ENCODE data around the gene TBCA. TPM values are rescaled to one million over a fixed set of nuclear protein-coding genes. Genes with fewer than 3 reads are reported as not detected.

TBCA gene
- total and polyA plus RNA-seq, 2 of the 13 experiments (the other 11 are each of a cell fraction or from before 2014, with no cell fraction given) = 93.8 to 309 TPM

DNA sequence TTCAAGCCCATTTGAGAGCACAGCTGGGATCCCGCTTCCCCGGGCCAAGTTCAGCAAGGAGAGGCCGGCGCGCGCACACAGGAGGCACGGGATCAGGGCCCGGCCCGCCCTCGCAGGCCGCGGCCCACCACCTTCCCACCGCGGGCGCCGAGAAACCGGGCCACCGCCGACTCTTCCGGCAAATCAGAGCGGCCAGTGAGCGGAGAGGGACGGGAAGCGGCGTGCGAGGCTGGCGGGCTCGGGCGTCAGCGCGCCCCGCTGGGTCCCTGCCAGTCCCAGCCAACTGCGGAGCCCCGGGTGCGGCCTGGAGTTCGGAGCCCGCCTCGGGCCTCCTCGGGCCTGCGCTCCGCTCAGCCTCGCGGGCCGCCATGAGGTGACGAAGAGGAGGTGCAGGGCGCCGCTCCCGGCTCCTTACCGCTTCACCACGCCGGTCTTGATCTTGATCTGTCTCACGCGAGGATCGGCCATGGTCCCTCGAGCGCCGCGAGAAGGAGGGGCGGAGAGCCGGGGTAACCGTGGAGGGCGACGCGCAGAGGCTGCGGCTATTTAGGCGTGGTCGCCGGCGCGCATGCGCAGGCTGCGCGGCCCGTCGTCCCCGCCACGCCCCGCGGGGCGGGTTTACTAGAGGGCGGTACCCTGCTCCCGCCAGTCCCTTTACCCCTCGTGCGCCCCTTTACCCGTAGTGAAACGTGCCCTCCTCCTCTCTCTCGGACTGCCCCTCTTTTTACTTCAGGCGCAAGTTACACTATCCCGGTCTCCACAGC lies at the start of gene TBCA (continued):
- TF ChIP-seq, protein P1, sequence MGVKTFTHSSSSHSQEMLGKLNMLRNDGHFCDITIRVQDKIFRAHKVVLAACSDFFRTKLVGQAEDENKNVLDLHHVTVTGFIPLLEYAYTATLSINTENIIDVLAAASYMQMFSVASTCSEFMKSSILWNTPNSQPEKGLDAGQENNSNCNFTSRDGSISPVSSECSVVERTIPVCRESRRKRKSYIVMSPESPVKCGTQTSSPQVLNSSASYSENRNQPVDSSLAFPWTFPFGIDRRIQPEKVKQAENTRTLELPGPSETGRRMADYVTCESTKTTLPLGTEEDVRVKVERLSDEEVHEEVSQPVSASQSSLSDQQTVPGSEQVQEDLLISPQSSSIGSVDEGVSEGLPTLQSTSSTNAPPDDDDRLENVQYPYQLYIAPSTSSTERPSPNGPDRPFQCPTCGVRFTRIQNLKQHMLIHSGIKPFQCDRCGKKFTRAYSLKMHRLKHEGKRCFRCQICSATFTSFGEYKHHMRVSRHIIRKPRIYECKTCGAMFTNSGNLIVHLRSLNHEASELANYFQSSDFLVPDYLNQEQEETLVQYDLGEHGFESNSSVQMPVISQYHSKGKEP (CRISPR knock-in tag; IDR thresholded peaks at IDR 0.05) = no peak; the same call in 1 of the 2 replicates
- TF ChIP-seq, protein P2, sequence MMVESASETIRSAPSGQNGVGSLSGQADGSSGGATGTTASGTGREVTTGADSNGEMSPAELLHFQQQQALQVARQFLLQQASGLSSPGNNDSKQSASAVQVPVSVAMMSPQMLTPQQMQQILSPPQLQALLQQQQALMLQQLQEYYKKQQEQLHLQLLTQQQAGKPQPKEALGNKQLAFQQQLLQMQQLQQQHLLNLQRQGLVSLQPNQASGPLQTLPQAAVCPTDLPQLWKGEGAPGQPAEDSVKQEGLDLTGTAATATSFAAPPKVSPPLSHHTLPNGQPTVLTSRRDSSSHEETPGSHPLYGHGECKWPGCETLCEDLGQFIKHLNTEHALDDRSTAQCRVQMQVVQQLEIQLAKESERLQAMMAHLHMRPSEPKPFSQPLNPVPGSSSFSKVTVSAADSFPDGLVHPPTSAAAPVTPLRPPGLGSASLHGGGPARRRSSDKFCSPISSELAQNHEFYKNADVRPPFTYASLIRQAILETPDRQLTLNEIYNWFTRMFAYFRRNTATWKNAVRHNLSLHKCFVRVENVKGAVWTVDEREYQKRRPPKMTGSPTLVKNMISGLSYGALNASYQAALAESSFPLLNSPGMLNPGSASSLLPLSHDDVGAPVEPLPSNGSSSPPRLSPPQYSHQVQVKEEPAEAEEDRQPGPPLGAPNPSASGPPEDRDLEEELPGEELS (CRISPR knock-in tag; IDR thresholded peaks at IDR 0.05) = peak; percentile 48; the same call in 1 of the 2 replicates
- TF ChIP-seq, protein P3, sequence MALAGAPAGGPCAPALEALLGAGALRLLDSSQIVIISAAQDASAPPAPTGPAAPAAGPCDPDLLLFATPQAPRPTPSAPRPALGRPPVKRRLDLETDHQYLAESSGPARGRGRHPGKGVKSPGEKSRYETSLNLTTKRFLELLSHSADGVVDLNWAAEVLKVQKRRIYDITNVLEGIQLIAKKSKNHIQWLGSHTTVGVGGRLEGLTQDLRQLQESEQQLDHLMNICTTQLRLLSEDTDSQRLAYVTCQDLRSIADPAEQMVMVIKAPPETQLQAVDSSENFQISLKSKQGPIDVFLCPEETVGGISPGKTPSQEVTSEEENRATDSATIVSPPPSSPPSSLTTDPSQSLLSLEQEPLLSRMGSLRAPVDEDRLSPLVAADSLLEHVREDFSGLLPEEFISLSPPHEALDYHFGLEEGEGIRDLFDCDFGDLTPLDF (CRISPR knock-in tag; IDR thresholded peaks at IDR 0.05) = peak; percentile 73; the same call in 1 of the 2 replicates
- peak; percentile 18 for TF ChIP-seq GATAD1 (CRISPR knock-in tag; IDR thresholded peaks at IDR 0.05)
- TF ChIP-seq, protein P4, sequence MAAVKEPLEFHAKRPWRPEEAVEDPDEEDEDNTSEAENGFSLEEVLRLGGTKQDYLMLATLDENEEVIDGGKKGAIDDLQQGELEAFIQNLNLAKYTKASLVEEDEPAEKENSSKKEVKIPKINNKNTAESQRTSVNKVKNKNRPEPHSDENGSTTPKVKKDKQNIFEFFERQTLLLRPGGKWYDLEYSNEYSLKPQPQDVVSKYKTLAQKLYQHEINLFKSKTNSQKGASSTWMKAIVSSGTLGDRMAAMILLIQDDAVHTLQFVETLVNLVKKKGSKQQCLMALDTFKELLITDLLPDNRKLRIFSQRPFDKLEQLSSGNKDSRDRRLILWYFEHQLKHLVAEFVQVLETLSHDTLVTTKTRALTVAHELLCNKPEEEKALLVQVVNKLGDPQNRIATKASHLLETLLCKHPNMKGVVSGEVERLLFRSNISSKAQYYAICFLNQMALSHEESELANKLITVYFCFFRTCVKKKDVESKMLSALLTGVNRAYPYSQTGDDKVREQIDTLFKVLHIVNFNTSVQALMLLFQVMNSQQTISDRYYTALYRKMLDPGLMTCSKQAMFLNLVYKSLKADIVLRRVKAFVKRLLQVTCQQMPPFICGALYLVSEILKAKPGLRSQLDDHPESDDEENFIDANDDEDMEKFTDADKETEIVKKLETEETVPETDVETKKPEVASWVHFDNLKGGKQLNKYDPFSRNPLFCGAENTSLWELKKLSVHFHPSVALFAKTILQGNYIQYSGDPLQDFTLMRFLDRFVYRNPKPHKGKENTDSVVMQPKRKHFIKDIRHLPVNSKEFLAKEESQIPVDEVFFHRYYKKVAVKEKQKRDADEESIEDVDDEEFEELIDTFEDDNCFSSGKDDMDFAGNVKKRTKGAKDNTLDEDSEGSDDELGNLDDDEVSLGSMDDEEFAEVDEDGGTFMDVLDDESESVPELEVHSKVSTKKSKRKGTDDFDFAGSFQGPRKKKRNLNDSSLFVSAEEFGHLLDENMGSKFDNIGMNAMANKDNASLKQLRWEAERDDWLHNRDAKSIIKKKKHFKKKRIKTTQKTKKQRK (IDR thresholded peaks at IDR 0.05; ENCODE audit: low read length) = no peak
- no peak for TF ChIP-seq HOXA7 (CRISPR knock-in tag; IDR thresholded peaks at IDR 0.05)
- TF ChIP-seq ZNF501 (CRISPR knock-in tag; IDR thresholded peaks at IDR 0.05) = peak; percentile 95
- TF ChIP-seq, protein P5, sequence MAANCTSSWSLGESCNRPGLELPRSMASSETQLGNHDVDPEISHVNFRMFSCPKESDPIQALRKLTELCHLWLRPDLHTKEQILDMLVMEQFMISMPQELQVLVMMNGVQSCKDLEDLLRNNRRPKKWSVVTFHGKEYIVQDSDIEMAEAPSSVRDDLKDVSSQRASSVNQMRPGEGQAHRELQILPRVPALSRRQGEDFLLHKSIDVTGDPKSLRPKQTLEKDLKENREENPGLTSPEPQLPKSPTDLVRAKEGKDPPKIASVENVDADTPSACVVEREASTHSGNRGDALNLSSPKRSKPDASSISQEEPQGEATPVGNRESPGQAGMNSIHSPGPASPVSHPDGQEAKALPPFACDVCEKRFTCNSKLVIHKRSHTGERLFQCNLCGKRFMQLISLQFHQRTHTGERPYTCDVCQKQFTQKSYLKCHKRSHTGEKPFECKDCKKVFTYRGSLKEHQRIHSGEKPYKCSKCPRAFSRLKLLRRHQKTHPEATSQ (CRISPR knock-in tag; IDR thresholded peaks at IDR 0.05; ENCODE audit: borderline replicate concordance) = no peak
- TF ChIP-seq, protein P6, sequence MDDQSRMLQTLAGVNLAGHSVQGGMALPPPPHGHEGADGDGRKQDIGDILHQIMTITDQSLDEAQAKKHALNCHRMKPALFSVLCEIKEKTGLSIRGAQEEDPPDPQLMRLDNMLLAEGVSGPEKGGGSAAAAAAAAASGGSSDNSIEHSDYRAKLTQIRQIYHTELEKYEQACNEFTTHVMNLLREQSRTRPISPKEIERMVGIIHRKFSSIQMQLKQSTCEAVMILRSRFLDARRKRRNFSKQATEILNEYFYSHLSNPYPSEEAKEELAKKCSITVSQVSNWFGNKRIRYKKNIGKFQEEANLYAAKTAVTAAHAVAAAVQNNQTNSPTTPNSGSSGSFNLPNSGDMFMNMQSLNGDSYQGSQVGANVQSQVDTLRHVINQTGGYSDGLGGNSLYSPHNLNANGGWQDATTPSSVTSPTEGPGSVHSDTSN (CRISPR knock-in tag; IDR thresholded peaks at IDR 0.05; ENCODE audit: borderline replicate concordance) = no peak
- TF ChIP-seq, protein P7, sequence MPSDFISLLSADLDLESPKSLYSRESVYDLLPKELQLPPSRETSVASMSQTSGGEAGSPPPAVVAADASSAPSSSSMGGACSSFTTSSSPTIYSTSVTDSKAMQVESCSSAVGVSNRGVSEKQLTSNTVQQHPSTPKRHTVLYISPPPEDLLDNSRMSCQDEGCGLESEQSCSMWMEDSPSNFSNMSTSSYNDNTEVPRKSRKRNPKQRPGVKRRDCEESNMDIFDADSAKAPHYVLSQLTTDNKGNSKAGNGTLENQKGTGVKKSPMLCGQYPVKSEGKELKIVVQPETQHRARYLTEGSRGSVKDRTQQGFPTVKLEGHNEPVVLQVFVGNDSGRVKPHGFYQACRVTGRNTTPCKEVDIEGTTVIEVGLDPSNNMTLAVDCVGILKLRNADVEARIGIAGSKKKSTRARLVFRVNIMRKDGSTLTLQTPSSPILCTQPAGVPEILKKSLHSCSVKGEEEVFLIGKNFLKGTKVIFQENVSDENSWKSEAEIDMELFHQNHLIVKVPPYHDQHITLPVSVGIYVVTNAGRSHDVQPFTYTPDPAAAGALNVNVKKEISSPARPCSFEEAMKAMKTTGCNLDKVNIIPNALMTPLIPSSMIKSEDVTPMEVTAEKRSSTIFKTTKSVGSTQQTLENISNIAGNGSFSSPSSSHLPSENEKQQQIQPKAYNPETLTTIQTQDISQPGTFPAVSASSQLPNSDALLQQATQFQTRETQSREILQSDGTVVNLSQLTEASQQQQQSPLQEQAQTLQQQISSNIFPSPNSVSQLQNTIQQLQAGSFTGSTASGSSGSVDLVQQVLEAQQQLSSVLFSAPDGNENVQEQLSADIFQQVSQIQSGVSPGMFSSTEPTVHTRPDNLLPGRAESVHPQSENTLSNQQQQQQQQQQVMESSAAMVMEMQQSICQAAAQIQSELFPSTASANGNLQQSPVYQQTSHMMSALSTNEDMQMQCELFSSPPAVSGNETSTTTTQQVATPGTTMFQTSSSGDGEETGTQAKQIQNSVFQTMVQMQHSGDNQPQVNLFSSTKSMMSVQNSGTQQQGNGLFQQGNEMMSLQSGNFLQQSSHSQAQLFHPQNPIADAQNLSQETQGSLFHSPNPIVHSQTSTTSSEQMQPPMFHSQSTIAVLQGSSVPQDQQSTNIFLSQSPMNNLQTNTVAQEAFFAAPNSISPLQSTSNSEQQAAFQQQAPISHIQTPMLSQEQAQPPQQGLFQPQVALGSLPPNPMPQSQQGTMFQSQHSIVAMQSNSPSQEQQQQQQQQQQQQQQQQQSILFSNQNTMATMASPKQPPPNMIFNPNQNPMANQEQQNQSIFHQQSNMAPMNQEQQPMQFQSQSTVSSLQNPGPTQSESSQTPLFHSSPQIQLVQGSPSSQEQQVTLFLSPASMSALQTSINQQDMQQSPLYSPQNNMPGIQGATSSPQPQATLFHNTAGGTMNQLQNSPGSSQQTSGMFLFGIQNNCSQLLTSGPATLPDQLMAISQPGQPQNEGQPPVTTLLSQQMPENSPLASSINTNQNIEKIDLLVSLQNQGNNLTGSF (CRISPR knock-in tag; IDR thresholded peaks at IDR 0.05) = no peak; the same call in none of the 2 replicates

All from HepG2 (cell line).